Retinal pigment epithelial cell (primary cell): Measurements from ENCODE around the gene DNAJC5.
A peak's percentile ranks its signal among the peaks of the same experiment; 100 is the strongest.

Experiments
- DNase-seq: peaks from one replicate; pipeline ENCODE4 v3.0.0-alpha.2; 2010; ENCODE audit warnings: low read depth
- H3K4me3 ChIP-seq: 2 replicates; pipeline ENCODE4 v1.5.1; 2011; ENCODE audit warnings: mild to moderate bottlenecking, low read length, control low read depth, moderate library complexity
- CTCF ChIP-seq: conservative IDR thresholded peaks from 2 replicates; pipeline ENCODE4 v1.5.1; 2011; ENCODE audit warnings: low read depth, low read length, control low read depth, inconsistent platforms

Gene DNAJC5

GRCh38 chr20:63979557-63980316, 84.8 kb downstream of the DNAJC5 start, which contains the start of gene SAMD10:
TSS of gene SAMD10 (minus strand) at chr20:63979642. CDS start at chr20:63979467, 175 bp downstream.
- DNase-seq = no peak
- no peak for TF ChIP-seq CTCF
- peak within 1 kb of the TSS; percentile 97 for H3K4me3 ChIP-seq

- no peak for TF ChIP-seq CTCF
- peak overlapping the region; percentile 97 for H3K4me3 ChIP-seq
- DNase-seq = no peak
Observed at GRCh38 chr20:63980317-63980805, 85.4 kb downstream of the DNAJC5 start.

- peak; percentile 74 for DNase-seq
- peak; percentile 90 for TF ChIP-seq CTCF
- peak within 1 kb of the TSS; percentile 97 for H3K4me3 ChIP-seq
Observed at GRCh38 chr20:63980806-63981728, 86.1 kb downstream of the DNAJC5 start, which contains the start of gene PRPF6. TSS of gene PRPF6 (plus strand) at chr20:63981132. CDS start at chr20:63981246, 114 bp downstream.

- DNase-seq = no peak
- no peak overlapping the region for H3K4me3 ChIP-seq
- no peak for TF ChIP-seq CTCF
Observed at GRCh38 chr20:63982937-63983336, 88.0 kb downstream of the DNAJC5 start.
